GM13977 (cell line): ENCODE results near the gene USP12.

ENCODE experiments used
- DNase-seq: peaks from one replicate; pipeline ENCODE4 v3.0.0; 2012; ENCODE audit warnings: low spot score
- CTCF ChIP-seq: IDR thresholded peaks from 2 replicates; pipeline ENCODE4 v1.5.1; 2012; ENCODE audit warnings: mild to moderate bottlenecking, control low read depth; ENCODE audit not compliant: insufficient read depth; ENCODE audit errors: extremely low read depth, missing control alignments
- in situ Hi-C: fragments of 300-500 bp; cut with MboI; formaldehyde crosslinking; loops from one replicate; pipeline ENCODE4 v1.12.0; 2022; ENCODE audit warnings: low sequenced_read_pairs, low pct_unique_long_range_greater_than_20kb, mixed read lengths, inconsistent platforms; ENCODE audit not compliant: unreplicated experiment

The USP12 gene

DNA sequence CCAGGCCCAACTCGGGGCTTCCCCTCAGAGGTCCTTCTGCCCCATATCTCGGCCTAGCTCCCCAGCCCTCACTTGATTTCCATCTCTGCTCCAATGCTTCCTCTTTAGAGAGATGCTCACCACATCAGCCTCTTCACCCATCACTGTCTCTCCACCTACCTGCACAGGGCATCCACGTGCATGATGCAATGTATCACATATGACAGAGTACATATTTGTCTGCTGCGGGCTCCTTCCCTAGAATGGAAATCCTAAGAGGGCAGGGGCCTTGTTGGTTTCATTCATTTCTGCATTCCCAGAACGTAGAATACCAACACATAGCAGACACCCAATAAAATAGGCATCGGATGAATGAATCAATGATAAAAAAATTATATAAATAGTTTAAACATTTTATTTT lies 130.3 kb downstream of the USP12 start:
- no peak for TF ChIP-seq CTCF
- no peak for DNase-seq
- in situ Hi-C loops: no loop called here

- in situ Hi-C loops: no loop called here
- DNase-seq: no peak
- no peak for TF ChIP-seq CTCF
These were observed 130.8 kb downstream of the USP12 start for GRCh38 chr13:27040826-27041108.

- no peak for TF ChIP-seq CTCF
- no peak for DNase-seq
- in situ Hi-C loops: no loop called here
These were observed 132.4 kb downstream of the USP12 start for GRCh38 chr13:27039171-27039701.

DNA sequence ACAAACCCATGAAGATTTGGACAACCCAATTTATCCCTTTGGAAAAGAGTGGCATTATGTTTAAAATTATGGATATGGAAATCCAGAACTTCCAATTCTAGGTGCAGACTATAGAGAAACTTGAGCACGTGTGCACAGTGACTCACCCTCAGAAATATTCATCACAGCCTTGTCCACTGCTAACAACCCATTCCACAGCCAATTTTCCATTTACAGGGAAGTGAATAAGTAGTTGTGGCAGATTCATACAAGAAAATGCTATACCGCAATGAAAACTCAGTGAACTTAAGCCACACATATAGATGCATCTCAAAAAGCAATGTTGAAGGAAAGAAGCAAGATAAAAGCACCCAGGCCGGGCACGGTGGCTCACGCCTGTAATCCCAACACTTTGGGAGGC lies 133.3 kb downstream of the USP12 start:
- DNase-seq: no peak
- TF ChIP-seq CTCF: no peak
- in situ Hi-C loops: no loop called here

GRCh38 chr13:27037571-27037970 lies 134.0 kb downstream of the USP12 start:
- in situ Hi-C loops: no loop called here
- TF ChIP-seq CTCF: no peak
- no peak for DNase-seq

DNA sequence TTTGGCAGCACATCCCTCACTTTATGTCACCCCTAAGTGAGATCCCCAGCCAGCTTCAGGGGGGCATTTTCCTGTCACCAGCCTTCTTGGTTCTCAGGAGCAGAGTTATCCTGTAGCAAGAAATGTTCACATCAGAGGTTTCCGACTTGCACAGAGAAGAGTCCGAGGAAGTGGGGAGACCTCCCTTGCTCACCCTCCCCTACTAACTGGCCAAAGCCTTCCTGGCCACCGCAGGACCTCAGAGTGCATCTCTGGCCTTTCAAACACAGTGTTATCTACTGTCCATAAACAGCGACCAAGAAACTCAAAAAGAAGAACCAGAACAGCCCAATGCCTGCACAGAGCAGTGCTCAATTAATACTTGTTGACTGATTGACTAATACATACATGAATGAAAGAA lies 134.4 kb downstream of the USP12 start:
- TF ChIP-seq CTCF: no peak
- DNase-seq: no peak
- in situ Hi-C loops: no loop called here
